B cell (primary cell): ENCODE measurements around the gene ADAMTS16. TPM values are rescaled to one million over a fixed set of nuclear protein-coding genes. Genes with fewer than 3 reads are reported as not detected.

Experiments
- ATAC-seq: fragments of 200-7000 bp; cut with Tn5 transposase; one replicate; pipeline ENCODE4 v1.10.0; 2021; ENCODE audit warnings: low read depth, mild to moderate bottlenecking, moderate number of reproducible peaks, moderate library complexity
- CTCF ChIA-PET: fragments of 350-600 bp; sonication (Branson Sonifier 250); formaldehyde crosslinking; loops from one replicate; lab custom pipeline; 2021; ENCODE audit warnings: antibody characterized with exemption, inconsistent platforms; lab: Charles Lee
- POLR2A ChIA-PET: fragments of 350-600 bp; sonication (Branson Sonifier 250); formaldehyde crosslinking; loops from one replicate; lab custom pipeline; 2021; ENCODE audit warnings: antibody characterized with exemption; lab: Charles Lee
- DNase-seq: peaks from one replicate; pipeline ENCODE4 v3.0.0; 2013
- H2AFZ ChIP-seq: 2 replicates; pipeline ENCODE4 v1.6.1; 2012; ENCODE audit warnings: mild to moderate bottlenecking, low read depth, low read length; ENCODE audit not compliant: insufficient read depth, poor library complexity, severe bottlenecking
- H3K27ac ChIP-seq, 2 donors: 1 replicate in 1 of 2; 2 replicates in 1 of 2; pipeline ENCODE4 v1.5.1; 2012 to 2013; ENCODE audit warnings: low read length in 2 of 2, mild to moderate bottlenecking in 2 of 2, moderate library complexity in 1 of 2
- H3K27me3 ChIP-seq, 4 experiments: fragments of 200-600 bp in 1 of 4; sonication (generic) in 1 of 4; replicated peaks in 1 of 4; 1 replicate in 2 of 4; 2 replicates in 2 of 4; pipeline versions ENCODE4 v1.6.1 to v1.7.0; 2013 to 2016; ENCODE audit warnings: low read length in 3 of 4, mild to moderate bottlenecking in 2 of 4, mixed read lengths in 1 of 4, moderate library complexity in 1 of 4; ENCODE audit not compliant: insufficient read depth in 4 of 4, control insufficient read depth in 3 of 4; ENCODE audit errors: control extremely low read depth in 1 of 4
- H3K36me3 ChIP-seq, 2 experiments: replicated peaks in 1 of 2; 1 replicate in 1 of 2; 2 replicates in 1 of 2; pipeline versions ENCODE4 v1.6.1 to v1.7.1; 2013; ENCODE audit warnings: low read length in 1 of 2; ENCODE audit not compliant: insufficient read depth in 2 of 2, control insufficient read depth in 1 of 2; ENCODE audit errors: control extremely low read depth in 1 of 2, extremely low read depth in 1 of 2
- H3K4me1 ChIP-seq, 2 donors: fragments of 200-600 bp in 1 of 2; sonication (generic) in 1 of 2; 1 replicate in 1 of 2; 2 replicates in 1 of 2; pipeline versions ENCODE4 v1.5.1 to v1.6.1; 2013 to 2017; ENCODE audit warnings: low read length in 2 of 2; ENCODE audit not compliant: control insufficient read depth in 2 of 2, insufficient read depth in 2 of 2
- H3K4me2 ChIP-seq: replicated peaks from 2 replicates; pipeline ENCODE3; 2012; ENCODE audit warnings: mild to moderate bottlenecking, low read depth, low read length; ENCODE audit not compliant: poor library complexity, severe bottlenecking
- H3K4me3 ChIP-seq, 5 experiments: fragments of 200-600 bp in 1 of 5; sonication (generic) in 1 of 5; 1 replicate in 3 of 5; 2 replicates in 2 of 5; pipeline versions ENCODE4 v1.5.1 to v1.7.0; 2011 to 2016; ENCODE audit warnings: low read length in 4 of 5, mild to moderate bottlenecking in 4 of 5, low read depth in 2 of 5, control low read depth in 1 of 5, moderate library complexity in 1 of 5; ENCODE audit not compliant: insufficient read depth in 1 of 5; ENCODE audit errors: control extremely low read depth in 1 of 5, extremely low read depth in 1 of 5
- H3K79me2 ChIP-seq: fragments of 200-600 bp; sonication (generic); one replicate; pipeline ENCODE4 v1.6.0; 2016; ENCODE audit warnings: low read length; ENCODE audit not compliant: control insufficient read depth, insufficient read depth
- H3K9ac ChIP-seq: fragments of 200-600 bp; sonication (generic); 2 replicates; pipeline ENCODE4 v1.6.1; 2017; ENCODE audit warnings: mild to moderate bottlenecking, low read length, moderate library complexity
- H3K9me3 ChIP-seq, 3 donors: one replicate each; pipeline versions ENCODE4 v1.6.1 to v1.7.1; 2013; ENCODE audit warnings: low read length in 2 of 3; ENCODE audit not compliant: control insufficient read depth in 2 of 3, insufficient read depth in 1 of 3; ENCODE audit errors: control extremely low read depth in 1 of 3
- H4K20me1 ChIP-seq: 2 replicates; pipeline ENCODE4 v1.6.0; 2012; ENCODE audit warnings: mild to moderate bottlenecking, low read length; ENCODE audit not compliant: insufficient read depth, control insufficient read depth, poor library complexity, severe bottlenecking
- H3K27ac Mint-ChIP-seq: one replicate; pipeline ENCODE4 v1.8.0; 2021; ENCODE audit warnings: mixed read lengths
- H3K27me3 Mint-ChIP-seq: one replicate; pipeline ENCODE4 v1.8.0; 2021; ENCODE audit warnings: mixed read lengths
- H3K4me1 Mint-ChIP-seq: one replicate; pipeline ENCODE4 v1.8.0; 2021; ENCODE audit warnings: mixed read lengths
- H3K4me3 Mint-ChIP-seq: one replicate; pipeline ENCODE4 v1.8.0; 2021; ENCODE audit warnings: mixed read lengths
- H3K9me3 Mint-ChIP-seq: one replicate; pipeline ENCODE4 v1.8.0; 2022; ENCODE audit warnings: mixed read lengths; ENCODE audit not compliant: insufficient read depth
- EZH2 ChIP-seq: IDR thresholded peaks from 2 replicates; pipeline ENCODE4 v1.6.1; 2012; ENCODE audit warnings: borderline replicate concordance, low read depth, mild to moderate bottlenecking, moderate library complexity, low read length; ENCODE audit not compliant: insufficient read depth, poor library complexity, severe bottlenecking
- WGBS: methylation state at CpG from one replicate; pipeline ENCODE4 v1.1.5; 2013; ENCODE audit warnings: missing lambda C conversion rate; ENCODE audit not compliant: insufficient coverage; 5-methylcytosine and 5-hydroxymethylcytosine counted together
- intact Hi-C: fragments of 100-400 bp; cut with micrococcal nuclease; formaldehyde crosslinking; loops from one replicate; pipeline ENCODE4 v1.10.0; 2022
- polyA plus RNA-seq: library from polyadenylated mRNA; depleted of rRNA; stranded (reverse); fragments of >200 nt; gene quantifications from 2 replicates; pipeline ENCODE4 v1.2.3, GENCODE V29; 2012
- total RNA-seq, 2 donors: library from RNA; stranded (reverse); fragments of 120-200 nt in 1 of 2; gene quantifications; 1 replicate in 1 of 2; 2 replicates in 1 of 2; pipeline versions ENCODE4 v1.2.3 to v1.2.4, GENCODE V29; 2013 to 2022
- TF ChIP-seq, protein P1 (sequence below): fragments of 200-600 bp; IDR thresholded peaks from one replicate; pipeline ENCODE4 v1.8.0; 2022; ENCODE audit warnings: antibody characterized with exemption, mild to moderate bottlenecking

Gene ADAMTS16
- total and polyA plus RNA-seq, 2 donors (not counting 1 experiment from before 2014, with no cell fraction given) = not detected

DNA sequence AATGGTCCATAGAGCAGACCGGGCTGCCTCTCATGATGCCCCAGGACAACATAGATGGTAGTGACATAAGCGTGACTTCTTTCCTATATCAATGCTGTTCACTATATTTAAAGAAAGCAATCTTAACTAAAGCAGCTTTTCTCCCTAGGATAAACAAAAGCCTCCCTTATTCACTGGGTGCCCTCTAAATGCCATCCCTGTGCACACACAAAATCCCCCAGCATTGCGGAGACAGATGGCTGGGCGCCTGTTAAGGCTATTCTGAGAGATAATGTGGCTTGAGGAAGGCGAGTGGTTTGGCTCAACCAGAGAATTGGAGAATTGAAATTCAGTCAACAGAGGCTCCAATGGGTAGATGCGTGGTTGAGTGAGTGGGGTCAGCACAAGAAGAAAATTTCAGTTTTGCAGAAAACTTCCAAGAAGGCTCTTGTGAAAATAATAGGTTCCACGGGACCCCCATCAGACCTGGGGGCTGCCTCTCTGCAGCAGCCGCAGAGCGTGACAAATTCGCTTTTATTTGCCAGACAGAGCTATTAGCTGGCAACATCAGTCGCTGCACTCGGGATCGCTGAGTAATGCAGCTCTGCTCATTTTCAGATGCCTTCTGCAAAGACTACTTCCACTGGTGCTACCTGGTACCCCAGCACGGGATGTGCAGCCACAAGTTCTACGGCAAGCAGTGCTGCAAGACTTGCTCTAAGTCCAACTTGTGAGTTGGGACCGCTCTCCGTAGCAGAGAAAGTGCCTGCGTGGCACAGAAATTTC lies 178.5 kb downstream of the ADAMTS16 start:
- peaks cover 0 to 9% (median 0%) of the 10 kb centered on the region in 3 donors for H3K9me3 ChIP-seq
- Mint-ChIP-seq H3K4me3 (no peak overlapping the region), H3K27ac (no peak overlapping the region), H3K4me1 (no peaks in the 10 kb centered on the region), H3K27me3 (no peaks in the 10 kb centered on the region), H3K9me3 (peaks cover 5% of the 10 kb centered on the region)
- TF ChIP-seq, protein P1, sequence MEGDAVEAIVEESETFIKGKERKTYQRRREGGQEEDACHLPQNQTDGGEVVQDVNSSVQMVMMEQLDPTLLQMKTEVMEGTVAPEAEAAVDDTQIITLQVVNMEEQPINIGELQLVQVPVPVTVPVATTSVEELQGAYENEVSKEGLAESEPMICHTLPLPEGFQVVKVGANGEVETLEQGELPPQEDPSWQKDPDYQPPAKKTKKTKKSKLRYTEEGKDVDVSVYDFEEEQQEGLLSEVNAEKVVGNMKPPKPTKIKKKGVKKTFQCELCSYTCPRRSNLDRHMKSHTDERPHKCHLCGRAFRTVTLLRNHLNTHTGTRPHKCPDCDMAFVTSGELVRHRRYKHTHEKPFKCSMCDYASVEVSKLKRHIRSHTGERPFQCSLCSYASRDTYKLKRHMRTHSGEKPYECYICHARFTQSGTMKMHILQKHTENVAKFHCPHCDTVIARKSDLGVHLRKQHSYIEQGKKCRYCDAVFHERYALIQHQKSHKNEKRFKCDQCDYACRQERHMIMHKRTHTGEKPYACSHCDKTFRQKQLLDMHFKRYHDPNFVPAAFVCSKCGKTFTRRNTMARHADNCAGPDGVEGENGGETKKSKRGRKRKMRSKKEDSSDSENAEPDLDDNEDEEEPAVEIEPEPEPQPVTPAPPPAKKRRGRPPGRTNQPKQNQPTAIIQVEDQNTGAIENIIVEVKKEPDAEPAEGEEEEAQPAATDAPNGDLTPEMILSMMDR = no peak
- H2AFZ ChIP-seq = no peak overlapping the region
- H3K27me3 ChIP-seq = no peaks in the 10 kb centered on the region
- DNase-seq (no peak), ATAC-seq (no peak)
- H3K4me3 ChIP-seq = no peak overlapping the region
- intact Hi-C loops = no loop called here
- POLR2A ChIA-PET = no interaction called here
- H3K9ac ChIP-seq = no peak overlapping the region
- no peaks in the 10 kb centered on the region for H3K79me2 ChIP-seq
- WGBS = 87% methylated on average over 16 of the region's 18 CpGs
- H4K20me1 ChIP-seq = no peaks in the 10 kb centered on the region
- H3K4me2 ChIP-seq = no peak overlapping the region
- no peaks in the 10 kb centered on the region for H3K4me1 ChIP-seq
- CTCF ChIA-PET = no interaction called here
- no peaks in the 10 kb centered on the region for H3K36me3 ChIP-seq
- no peak overlapping the region for H3K27ac ChIP-seq

DNA sequence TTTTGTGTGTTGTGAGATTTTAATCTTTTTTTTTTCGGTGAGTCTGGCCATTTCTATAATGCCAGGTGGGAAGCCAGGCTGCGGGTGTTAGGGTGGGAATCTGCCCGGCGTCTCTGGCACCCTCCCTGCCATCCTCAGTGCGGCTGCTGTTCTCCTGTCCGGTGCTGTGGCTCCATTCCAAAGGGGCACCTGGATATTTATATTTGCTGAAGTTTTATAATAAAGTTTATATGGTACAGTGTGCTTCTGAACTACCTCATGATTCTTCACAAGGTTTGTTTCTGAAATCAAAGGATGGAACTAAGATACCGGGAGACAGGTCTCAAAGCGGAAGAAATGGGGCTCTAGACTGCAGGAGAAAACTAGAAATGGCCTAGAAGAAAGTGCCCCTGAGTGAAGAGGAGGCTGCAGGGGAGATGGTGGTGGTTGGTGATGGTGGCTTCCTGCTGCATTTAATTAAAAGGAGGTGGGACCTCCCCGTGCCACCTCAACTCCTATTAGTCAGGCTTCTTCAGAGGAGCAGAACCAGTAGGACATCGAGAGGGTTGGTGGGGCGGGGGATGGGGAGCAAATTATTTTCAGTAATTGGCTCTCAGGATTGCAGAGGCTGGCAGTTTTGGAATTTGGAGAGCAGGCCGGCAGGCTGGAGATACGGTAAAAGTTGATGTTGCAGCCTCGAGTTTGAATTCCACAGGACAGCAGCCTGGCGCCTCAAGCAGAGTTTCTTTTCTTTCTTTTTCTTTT lies 180.1 kb downstream of the ADAMTS16 start:
- Histone ChIP-seq H3K9me3 (peaks cover 0 to 19% (median 0%) of the 10 kb centered on the region in 3 donors), H2AFZ (no peak overlapping the region), H3K36me3 (no peaks in the 10 kb centered on the region), H3K4me2 (no peak overlapping the region), H3K4me3 (no peak overlapping the region), H4K20me1 (no peaks in the 10 kb centered on the region), H3K79me2 (no peaks in the 10 kb centered on the region), H3K27me3 (no peaks in the 10 kb centered on the region), H3K4me1 (no peaks in the 10 kb centered on the region), H3K27ac (no peak overlapping the region), H3K9ac (no peak overlapping the region)
- Mint-ChIP-seq H3K27ac (no peak overlapping the region), H3K9me3 (peaks cover 5% of the 10 kb centered on the region), H3K4me3 (no peak overlapping the region), H3K4me1 (no peaks in the 10 kb centered on the region), H3K27me3 (no peaks in the 10 kb centered on the region)
- ChIA-PET CTCF (no interaction called here), POLR2A (no interaction called here)
- 80% methylated on average over 6 of the region's 15 CpGs for WGBS
- DNase-seq (no peak), ATAC-seq (no peak)
- intact Hi-C loops = no loop called here
- no peak for TF ChIP-seq EZH2
- TF ChIP-seq, protein P1 = no peak
